CD4-positive, alpha-beta T cell (primary cell): ENCODE results near the gene EMX2. TPM values are rescaled to one million over a fixed set of nuclear protein-coding genes. Genes with fewer than 3 reads are reported as not detected.

ENCODE experiments used
- ATAC-seq: fragments of 200-7000 bp; cut with Tn5 transposase; one replicate; pipeline ENCODE4 v1.10.0; 2022; ENCODE audit warnings: mild to moderate bottlenecking; ENCODE audit not compliant: poor library complexity
- CTCF ChIA-PET: fragments of 350-600 bp; sonication (Branson Sonifier 250); formaldehyde crosslinking; loops from one replicate; lab custom pipeline; 2021; ENCODE audit warnings: antibody characterized with exemption, inconsistent platforms; lab: Charles Lee
- POLR2A ChIA-PET: fragments of 350-600 bp; sonication (Branson Sonifier 250); formaldehyde crosslinking; loops from one replicate; lab custom pipeline; 2021; ENCODE audit warnings: antibody characterized with exemption, inconsistent platforms; lab: Charles Lee
- DNase-seq, 14 experiments: peaks; one replicate each; pipeline ENCODE4 v3.0.0-alpha.2; 2013 to 2020; ENCODE audit warnings: mixed read lengths in 2 of 14
- H3K27ac ChIP-seq, 2 donors: one replicate each; pipeline versions ENCODE4 v1.5.1 to v1.7.0; 2013; ENCODE audit warnings: low read length in 2 of 2, low read depth in 1 of 2, mild to moderate bottlenecking in 1 of 2
- H3K27me3 ChIP-seq, 2 experiments: 1 replicate in 1 of 2; 2 replicates in 1 of 2; pipeline versions ENCODE4 v1.6.1 to v1.7.0; 2013; ENCODE audit warnings: low read length in 2 of 2, control low read depth in 1 of 2, mild to moderate bottlenecking in 1 of 2, moderate library complexity in 1 of 2; ENCODE audit not compliant: insufficient read depth in 2 of 2, control insufficient read depth in 1 of 2
- H3K36me3 ChIP-seq: one replicate; pipeline ENCODE4 v1.6.1; 2013; ENCODE audit warnings: low read length, control low read depth; ENCODE audit not compliant: insufficient read depth
- H3K4me1 ChIP-seq: one replicate; pipeline ENCODE4 v1.6.1; 2013; ENCODE audit warnings: low read length, control low read depth; ENCODE audit not compliant: insufficient read depth
- H3K4me3 ChIP-seq: one replicate; pipeline ENCODE4 v1.5.1; 2013; ENCODE audit warnings: mild to moderate bottlenecking, low read length, moderate library complexity
- H3K9me3 ChIP-seq, 2 experiments: 1 replicate in 1 of 2; 2 replicates in 1 of 2; pipeline versions ENCODE4 v1.6.1 to v1.7.0; 2013; ENCODE audit warnings: low read length in 2 of 2, mild to moderate bottlenecking in 2 of 2, control low read depth in 1 of 2, moderate library complexity in 1 of 2; ENCODE audit not compliant: control insufficient read depth in 1 of 2, insufficient read depth in 1 of 2
- H3K27ac Mint-ChIP-seq: one replicate; pipeline ENCODE4 v1.8.0; 2020; ENCODE audit warnings: mixed read lengths
- H3K27me3 Mint-ChIP-seq: one replicate; pipeline ENCODE4 v1.8.0; 2021; ENCODE audit warnings: mixed read lengths
- H3K36me3 Mint-ChIP-seq: one replicate; pipeline ENCODE4 v1.8.0; 2021; ENCODE audit warnings: low read depth, mixed read lengths
- H3K4me1 Mint-ChIP-seq: one replicate; pipeline ENCODE4 v1.8.0; 2021; ENCODE audit warnings: low read depth, mixed read lengths
- H3K4me3 Mint-ChIP-seq: one replicate; pipeline ENCODE4 v1.8.0; 2020; ENCODE audit warnings: mild to moderate bottlenecking, mixed read lengths
- H3K9me3 Mint-ChIP-seq: one replicate; pipeline ENCODE4 v1.8.0; 2020; ENCODE audit warnings: mixed read lengths
- CTCF ChIP-seq: fragments of 200-600 bp; IDR thresholded peaks from one replicate; pipeline ENCODE4 v1.8.0; 2022; ENCODE audit warnings: antibody characterized with exemption, mild to moderate bottlenecking
- intact Hi-C, 2 experiments: fragments of 100-400 bp; cut with DNase I in 1 of 2; cut with micrococcal nuclease in 1 of 2; formaldehyde crosslinking; loops; one replicate each; pipeline versions ENCODE4 v1.15.1 to v1.9.0; 2023 to 2025; cut with DNase I, micrococcal nuclease
- total RNA-seq, 174 experiments: library from RNA in 2 of 174; stranded (reverse) in 2 of 174; gene quantifications; one replicate each; pipeline ENCODE4 v1.2.3 and lab custom pipeline; 2021 to 2026

The EMX2 gene
- total RNA-seq, 2 experiments from 2014 or later: not detected

GRCh38 chr10:117535298-117536071, 7.1 kb upstream of the EMX2 start:
- Histone ChIP-seq H3K9me3 (peaks cover 0 to 23% of the 10 kb centered on the region in 2 experiments), H3K4me3 (no peak overlapping the region), H3K27ac (no peak overlapping the region), H3K36me3 (no peaks in the 10 kb centered on the region), H3K4me1 (peaks cover 9% of the 10 kb centered on the region), H3K27me3 (peaks cover 70 to 94% of the 10 kb centered on the region in 2 experiments)
- ChIA-PET CTCF (no interaction called here), POLR2A (no interaction called here)
- ATAC-seq (no peak), DNase-seq (no peak)
- Mint-ChIP-seq H3K4me1 (no peaks in the 10 kb centered on the region), H3K27me3 (peaks cover 78% of the 10 kb centered on the region), H3K36me3 (no peaks in the 10 kb centered on the region), H3K9me3 (no peaks in the 10 kb centered on the region), H3K4me3 (no peak overlapping the region), H3K27ac (no peak overlapping the region)
- no peak for TF ChIP-seq CTCF
- intact Hi-C loops: no loop called here

- Mint-ChIP-seq H3K27me3 (peaks cover 78% of the 10 kb centered on the region), H3K27ac (no peak overlapping the region), H3K9me3 (no peaks in the 10 kb centered on the region), H3K4me1 (peaks cover 2% of the 10 kb centered on the region), H3K36me3 (no peaks in the 10 kb centered on the region), H3K4me3 (no peak overlapping the region)
- Histone ChIP-seq H3K4me3 (no peak overlapping the region), H3K4me1 (peaks cover 9% of the 10 kb centered on the region), H3K27me3 (peaks cover 68 to 94% of the 10 kb centered on the region in 2 experiments), H3K9me3 (peaks cover 0 to 23% of the 10 kb centered on the region in 2 experiments), H3K27ac (no peak overlapping the region), H3K36me3 (no peaks in the 10 kb centered on the region)
- no peak for TF ChIP-seq CTCF
- intact Hi-C loops: no loop called here
- POLR2A ChIA-PET: no interaction called here
- ATAC-seq (no peak), DNase-seq (no peak)
- CTCF ChIA-PET: no interaction called here
Observed at GRCh38 chr10:117536072-117536865, 6.3 kb upstream of the EMX2 start.

GRCh38 chr10:117536866-117537435, 5.6 kb upstream of the EMX2 start:
- no peak for TF ChIP-seq CTCF
- Mint-ChIP-seq H3K36me3 (no peaks in the 10 kb centered on the region), H3K4me1 (peaks cover 8% of the 10 kb centered on the region), H3K27me3 (peaks cover 78% of the 10 kb centered on the region), H3K4me3 (no peak overlapping the region), H3K9me3 (no peaks in the 10 kb centered on the region), H3K27ac (no peak overlapping the region)
- ATAC-seq (no peak), DNase-seq (no peak)
- H3K4me3 ChIP-seq: no peak overlapping the region
- intact Hi-C loops: loop anchor here (1.0 kb wide), 1 partner anchor 704 kb away; no protein-coding TSS in a partner anchor
- H3K27me3 ChIP-seq: peaks cover 67 to 92% of the 10 kb centered on the region in 2 experiments
- peaks cover 13% of the 10 kb centered on the region for H3K4me1 ChIP-seq
- no peak overlapping the region for H3K27ac ChIP-seq
- peaks cover 0 to 24% of the 10 kb centered on the region in 2 experiments for H3K9me3 ChIP-seq
- CTCF ChIA-PET: no interaction called here
- POLR2A ChIA-PET: no interaction called here
- no peaks in the 10 kb centered on the region for H3K36me3 ChIP-seq
